Uterus (tissue), 2 donors: ENCODE results near the gene PTCH1.

Experiments used
- CTCF ChIP-seq, 4 experiments: fragments of 200-600 bp in 2 of 4; fragments of 450-650 bp in 2 of 4; sonication (generic) in 2 of 4; IDR thresholded peaks; one replicate each; pipeline ENCODE4 v1.5.1; 2016 to 2019; ENCODE audit warnings: antibody characterized with exemption in 4 of 4, mild to moderate bottlenecking in 2 of 4, moderate library complexity in 1 of 4
- POLR2A ChIP-seq, 2 donors: fragments of 450-650 bp; IDR thresholded peaks; one replicate each; pipeline ENCODE4 v1.6.1; 2016; ENCODE audit warnings: antibody characterized with exemption in 2 of 2, mild to moderate bottlenecking in 1 of 2, moderate library complexity in 1 of 2

- no peak for TF ChIP-seq CTCF (IDR thresholded peaks at IDR 0.05)
- TF ChIP-seq POLR2A (IDR thresholded peaks at IDR 0.05): no peak
Observed at GRCh38 chr9:95486318-95486717, 30.5 kb downstream of the PTCH1 start.
